ENCODE data around the gene MINDY2.

GRCh38 chr15:58856086-58856485, 85.0 kb downstream of the MINDY2 start:
- no peak for TF ChIP-seq EZH2 (IDR thresholded peaks at IDR 0.05; ENCODE audit: low read length, unreplicated experiment)
- TF ChIP-seq CTCF (conservative IDR thresholded peaks at IDR 0.05; ENCODE audit: low read depth, low read length) = no peak
